GM19099 (cell line): ENCODE data around the gene PHF21A.

ENCODE experiments used
- POLR2A ChIP-seq: IDR thresholded peaks from 3 replicates; pipeline ENCODE4 v1.6.1; 2011; ENCODE audit warnings: low read depth; ENCODE audit not compliant: insufficient read length; ENCODE audit errors: extremely low read depth

Gene PHF21A

GRCh38 chr11:45906965-45907611 is 214.2 kb downstream of the PHF21A start, which contains the start of gene FREY1:
TSS of gene FREY1 (minus strand) at chr11:45907271. CDS start at chr11:45907245, 26 bp downstream.
- TF ChIP-seq POLR2A = no peak

GRCh38 chr11:45906096-45906682 is 215.1 kb downstream of the PHF21A start:
- TF ChIP-seq POLR2A = no peak

- TF ChIP-seq POLR2A = no peak
These were observed 216.2 kb downstream of the PHF21A start for GRCh38 chr11:45905095-45905494.

DNA sequence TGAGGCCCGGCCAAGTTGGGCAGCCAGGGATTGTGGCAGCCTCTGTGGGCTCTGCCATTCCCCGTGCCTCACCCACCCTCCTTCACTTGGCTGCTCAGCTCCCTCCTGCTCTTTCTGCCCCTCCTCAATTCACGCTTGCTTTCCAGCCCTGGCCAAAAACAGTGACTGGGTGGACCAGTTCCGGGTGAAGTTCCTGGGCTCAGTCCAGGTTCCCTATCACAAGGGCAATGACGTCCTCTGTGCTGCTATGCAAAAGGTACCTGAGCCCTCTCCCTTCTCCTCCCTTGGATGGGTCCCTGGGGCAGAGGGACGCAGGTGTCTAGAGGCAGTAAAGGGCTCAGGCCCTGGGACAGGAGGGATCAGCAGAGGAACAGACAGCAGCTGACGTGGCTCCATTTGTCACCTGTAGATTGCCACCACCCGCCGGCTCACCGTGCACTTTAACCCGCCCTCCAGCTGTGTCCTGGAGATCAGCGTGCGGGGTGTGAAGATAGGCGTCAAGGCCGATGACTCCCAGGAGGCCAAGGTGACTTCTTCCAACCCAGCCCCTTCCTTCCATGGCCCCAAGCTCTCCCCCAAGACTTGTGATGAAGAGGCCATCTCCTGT is 216.8 kb downstream of the PHF21A start:
- no peak for TF ChIP-seq POLR2A

DNA sequence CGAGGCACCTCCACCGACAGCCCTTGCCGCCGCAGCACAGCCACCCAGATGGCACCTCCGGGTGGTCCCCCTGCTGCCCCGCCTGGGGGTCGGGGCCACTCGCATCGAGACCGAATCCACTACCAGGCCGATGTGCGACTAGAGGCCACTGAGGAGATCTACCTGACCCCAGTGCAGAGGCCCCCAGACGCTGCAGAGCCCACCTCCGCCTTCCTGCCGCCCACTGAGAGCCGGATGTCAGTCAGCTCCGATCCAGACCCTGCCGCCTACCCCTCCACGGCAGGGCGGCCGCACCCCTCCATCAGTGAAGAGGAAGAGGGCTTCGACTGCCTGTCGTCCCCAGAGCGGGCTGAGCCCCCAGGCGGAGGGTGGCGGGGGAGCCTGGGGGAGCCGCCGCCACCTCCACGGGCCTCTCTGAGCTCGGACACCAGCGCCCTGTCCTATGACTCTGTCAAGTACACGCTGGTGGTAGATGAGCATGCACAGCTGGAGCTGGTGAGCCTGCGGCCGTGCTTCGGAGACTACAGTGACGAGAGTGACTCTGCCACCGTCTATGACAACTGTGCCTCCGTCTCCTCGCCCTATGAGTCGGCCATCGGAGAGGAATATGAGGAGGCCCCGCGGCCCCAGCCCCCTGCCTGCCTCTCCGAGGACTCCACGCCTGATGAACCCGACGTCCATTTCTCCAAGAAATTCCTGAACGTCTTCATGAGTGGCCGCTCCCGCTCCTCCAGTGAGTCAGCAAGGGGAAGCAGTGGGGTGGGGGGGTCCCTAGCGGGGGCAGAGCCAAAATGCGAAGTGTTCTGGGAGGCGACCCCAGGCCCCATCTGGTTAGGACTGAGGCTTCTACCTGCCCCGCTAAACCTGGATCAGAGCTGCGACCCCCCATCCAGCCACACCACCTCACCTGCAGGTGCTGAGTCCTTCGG is 218.5 kb downstream of the PHF21A start:
- TF ChIP-seq POLR2A = no peak

DNA sequence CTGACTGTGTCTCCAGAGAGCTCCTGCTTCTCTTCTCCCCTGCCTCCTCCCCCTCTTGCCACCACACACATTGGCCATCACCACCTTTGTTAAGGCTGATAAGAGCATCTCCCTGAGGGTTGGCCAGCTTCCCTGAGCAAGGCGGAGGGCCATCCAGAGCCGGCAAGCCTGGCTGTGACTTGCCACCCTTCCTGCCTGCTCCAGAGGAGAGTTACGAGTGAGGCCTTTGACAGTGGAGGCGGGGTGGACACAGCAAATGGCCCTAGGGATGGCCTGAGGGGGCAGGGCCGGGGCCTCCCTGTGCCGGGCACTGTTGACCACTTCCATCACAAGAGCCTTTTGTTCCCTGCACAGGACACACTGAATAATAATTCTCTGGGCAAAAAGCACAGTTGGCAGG is 219.6 kb downstream of the PHF21A start:
- TF ChIP-seq POLR2A = no peak

GRCh38 chr11:45900916-45901617 is 220.2 kb downstream of the PHF21A start:
- TF ChIP-seq POLR2A = no peak

GRCh38 chr11:45899448-45900174 is 221.6 kb downstream of the PHF21A start:
- TF ChIP-seq POLR2A = no peak

DNA sequence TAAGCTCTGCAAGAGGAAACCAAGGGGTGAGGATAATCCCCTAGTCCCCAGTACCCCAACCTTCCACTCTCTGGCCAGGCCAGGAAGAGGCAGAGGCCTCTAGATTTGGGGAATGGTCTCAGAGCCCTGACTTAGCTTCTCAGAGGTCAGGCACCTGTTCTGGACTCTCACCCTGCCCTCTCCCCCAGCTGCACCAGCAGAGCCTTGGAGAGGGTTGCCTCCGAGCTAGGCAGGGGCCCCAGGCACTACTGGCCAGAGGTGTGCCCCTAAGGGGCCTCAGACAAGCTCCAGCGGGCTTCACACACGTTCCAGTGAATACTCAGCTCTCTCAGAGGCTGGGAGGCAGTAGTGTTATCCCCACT is 222.2 kb downstream of the PHF21A start:
- no peak for TF ChIP-seq POLR2A

DNA sequence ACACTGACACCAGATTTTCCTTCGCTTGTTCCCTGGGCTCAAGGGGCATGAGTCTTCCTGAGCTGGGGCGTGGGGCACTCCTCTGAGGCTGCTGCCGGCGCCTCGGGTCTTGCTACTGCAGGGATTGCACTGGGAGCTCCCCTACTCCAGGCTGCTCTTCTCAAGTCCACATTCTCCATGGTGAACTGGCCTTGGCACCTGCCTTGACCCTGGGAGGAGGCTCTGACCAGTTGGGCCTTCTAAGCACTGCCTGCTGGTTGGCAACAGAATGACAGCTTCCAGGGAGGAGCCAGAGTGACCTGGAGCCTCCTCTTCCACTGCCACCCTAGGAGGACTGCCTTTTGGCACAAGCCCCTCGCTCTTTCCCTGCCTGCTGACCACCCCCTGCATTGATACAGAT is 223.7 kb downstream of the PHF21A start:
- no peak for TF ChIP-seq POLR2A

GRCh38 chr11:45896422-45896984 is 224.8 kb downstream of the PHF21A start:
- TF ChIP-seq POLR2A = no peak

DNA sequence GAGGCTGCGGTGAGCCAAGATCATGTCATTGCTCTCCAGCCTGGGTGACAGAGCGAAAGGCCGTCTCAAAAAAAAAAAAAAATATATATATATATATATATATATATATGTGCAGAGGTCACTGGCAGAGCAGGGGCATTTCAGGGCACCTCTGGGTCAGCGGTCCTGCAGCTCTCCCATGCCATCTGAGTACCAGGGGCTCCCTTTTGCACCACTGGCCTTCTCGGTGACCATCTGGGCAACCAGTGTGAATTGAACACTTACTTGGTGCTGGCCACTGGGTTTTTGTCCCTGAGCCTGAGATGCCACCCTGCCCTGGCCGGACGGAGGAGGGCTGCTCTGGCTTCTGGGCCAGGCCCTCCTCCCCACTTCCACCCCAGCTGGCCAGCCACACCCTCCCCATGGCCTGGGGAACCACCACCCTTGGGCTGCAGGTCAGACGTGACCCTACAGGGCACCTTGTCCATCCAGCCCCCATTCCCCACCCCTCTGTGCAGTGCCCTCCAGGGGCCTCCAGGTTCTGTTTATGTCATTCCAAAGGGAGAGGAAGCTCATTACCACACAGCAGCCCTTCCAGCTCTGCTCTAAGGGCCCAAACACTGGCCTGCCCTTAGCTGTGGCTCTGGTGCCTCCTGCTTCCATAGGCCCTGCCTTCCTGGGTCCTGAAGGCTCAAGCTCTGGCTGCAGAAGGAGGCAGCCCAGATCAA is 225.5 kb downstream of the PHF21A start:
- TF ChIP-seq POLR2A = no peak

- TF ChIP-seq POLR2A = no peak
These were observed 226.6 kb downstream of the PHF21A start for GRCh38 chr11:45894555-45895247.
